Measurements from ENCODE around the gene UBE2N.

The UBE2N gene

GRCh38 chr12:93429448-93429847, 12.3 kb downstream of the UBE2N start:
- no peak for TF ChIP-seq GABPA (IDR thresholded peaks at IDR 0.05; ENCODE audit: low read depth)
- TF ChIP-seq REST (IDR thresholded peaks at IDR 0.05; ENCODE audit: insufficient replicate concordance, low read depth) = no peak
- no peak for TF ChIP-seq CTCF (IDR thresholded peaks at IDR 0.05; ENCODE audit: insufficient read depth, low read length)
- no peak for TF ChIP-seq POLR2AphosphoS5 (IDR thresholded peaks at IDR 0.05; ENCODE audit: low read depth)
- no peak for TF ChIP-seq SPI1 (IDR thresholded peaks at IDR 0.05; ENCODE audit: borderline replicate concordance, low read depth)
- DNase-seq (ENCODE audit: low read depth in 1 of 2, low spot score in 1 of 2) = no peak
- no peak overlapping the region for H3K27ac ChIP-seq (replicated peaks)
- H3K4me3 ChIP-seq (replicated peaks; ENCODE audit: insufficient read depth, low read length) = no peak overlapping the region
- H3K27me3 ChIP-seq (ENCODE audit: insufficient read depth, poor library complexity, severe bottlenecking) = no peaks in the 10 kb centered on the region

GRCh38 chr12:93427779-93428564, 13.8 kb downstream of the UBE2N start:
- Histone ChIP-seq H3K27me3 (ENCODE audit: insufficient read depth, poor library complexity, severe bottlenecking) (no peaks in the 10 kb centered on the region), H3K4me3 (replicated peaks; ENCODE audit: insufficient read depth, low read length) (no peak overlapping the region), H3K27ac (replicated peaks) (no peak overlapping the region)
- no peak for DNase-seq (ENCODE audit: low read depth in 1 of 2, low spot score in 1 of 2)
- TF ChIP-seq CTCF (IDR thresholded peaks at IDR 0.05; ENCODE audit: insufficient read depth, low read length) (no peak), SPI1 (IDR thresholded peaks at IDR 0.05; ENCODE audit: borderline replicate concordance, low read depth) (no peak), POLR2AphosphoS5 (IDR thresholded peaks at IDR 0.05; ENCODE audit: low read depth) (no peak), REST (IDR thresholded peaks at IDR 0.05; ENCODE audit: insufficient replicate concordance, low read depth) (no peak), GABPA (IDR thresholded peaks at IDR 0.05; ENCODE audit: low read depth) (no peak)

- TF ChIP-seq POLR2AphosphoS5 (IDR thresholded peaks at IDR 0.05; ENCODE audit: low read depth) = no peak
- TF ChIP-seq CTCF (IDR thresholded peaks at IDR 0.05; ENCODE audit: insufficient read depth, low read length) = no peak
- no peak for TF ChIP-seq GABPA (IDR thresholded peaks at IDR 0.05; ENCODE audit: low read depth)
- TF ChIP-seq REST (IDR thresholded peaks at IDR 0.05; ENCODE audit: insufficient replicate concordance, low read depth) = no peak
- TF ChIP-seq SPI1 (IDR thresholded peaks at IDR 0.05; ENCODE audit: borderline replicate concordance, low read depth) = no peak
- Histone ChIP-seq H3K27me3 (ENCODE audit: insufficient read depth, poor library complexity, severe bottlenecking) (no peaks in the 10 kb centered on the region), H3K4me3 (replicated peaks; ENCODE audit: insufficient read depth, low read length) (no peak overlapping the region), H3K27ac (replicated peaks) (no peak overlapping the region)
- no peak for DNase-seq (ENCODE audit: low read depth in 1 of 2, low spot score in 1 of 2)
Observed at GRCh38 chr12:93426412-93426805, 15.3 kb downstream of the UBE2N start.
